Astrocyte (in vitro differentiated cells and primary cell): Measurements from ENCODE around the gene PBX1. TPM values are rescaled to one million over a fixed set of nuclear protein-coding genes. Genes with fewer than 3 reads are reported as not detected.

Source experiments
- DNase-seq: peaks from one replicate; pipeline ENCODE4 v3.0.0-alpha.2; 2010; ENCODE audit warnings: low read depth
- FAIRE-seq: peaks from 2 replicates; lab custom pipeline; 2011; peaks lifted over from hg19 to GRCh38; lab: Jason Lieb, UNC
- H2AFZ ChIP-seq: 2 replicates; pipeline ENCODE4 v1.6.0; 2012; ENCODE audit warnings: low read depth, low read length, inconsistent platforms
- H3K27ac ChIP-seq: 2 replicates; pipeline ENCODE4 v1.5.1; 2011; ENCODE audit warnings: low read depth, low read length, inconsistent platforms
- H3K27me3 ChIP-seq: 2 replicates; pipeline ENCODE4 v1.6.0; 2011; ENCODE audit warnings: low read length, inconsistent platforms; ENCODE audit not compliant: insufficient read depth
- H3K36me3 ChIP-seq: 2 replicates; pipeline ENCODE4 v1.5.1; 2011; ENCODE audit warnings: low read length, inconsistent platforms; ENCODE audit not compliant: insufficient read depth
- H3K4me1 ChIP-seq: 2 replicates; pipeline ENCODE4 v1.5.1; 2011; ENCODE audit warnings: low read length, inconsistent platforms; ENCODE audit not compliant: insufficient read depth
- H3K4me2 ChIP-seq: 2 replicates; pipeline ENCODE4 v1.6.0; 2012; ENCODE audit warnings: low read length, inconsistent platforms
- H3K4me3 ChIP-seq: 2 replicates; pipeline ENCODE4 v1.5.1; 2011; ENCODE audit warnings: low read depth, mild to moderate bottlenecking, low read length, inconsistent platforms; ENCODE audit not compliant: insufficient read depth
- H3K79me2 ChIP-seq: 2 replicates; pipeline ENCODE4 v1.6.0; 2012; ENCODE audit warnings: mild to moderate bottlenecking, low read length, inconsistent platforms; ENCODE audit not compliant: insufficient read depth
- H3K9ac ChIP-seq: 2 replicates; pipeline ENCODE4 v1.6.0; 2012; ENCODE audit warnings: mild to moderate bottlenecking, low read length, inconsistent platforms
- H3K9me3 ChIP-seq: 2 replicates; pipeline ENCODE4 v1.5.1; 2012; ENCODE audit warnings: low read depth, mild to moderate bottlenecking, low read length, inconsistent platforms; ENCODE audit not compliant: insufficient read depth
- H4K20me1 ChIP-seq: 2 replicates; pipeline ENCODE4 v1.6.0; 2012; ENCODE audit warnings: low read length, inconsistent platforms; ENCODE audit not compliant: insufficient read depth
- H3K27ac Mint-ChIP-seq: one replicate; pipeline ENCODE4 v1.8.0; 2021; ENCODE audit warnings: mild to moderate bottlenecking, mixed read lengths; ENCODE audit not compliant: unreplicated experiment
- H3K27me3 Mint-ChIP-seq: one replicate; pipeline ENCODE4 v1.8.0; 2021; ENCODE audit warnings: low read depth, mixed read lengths; ENCODE audit not compliant: unreplicated experiment
- H3K36me3 Mint-ChIP-seq: one replicate; pipeline ENCODE4 v1.8.0; 2021; ENCODE audit warnings: low read depth, mixed read lengths; ENCODE audit not compliant: unreplicated experiment
- H3K4me1 Mint-ChIP-seq: one replicate; pipeline ENCODE4 v1.8.0; 2021; ENCODE audit warnings: low read depth, mixed read lengths; ENCODE audit not compliant: unreplicated experiment
- H3K4me3 Mint-ChIP-seq: one replicate; pipeline ENCODE4 v1.8.0; 2021; ENCODE audit warnings: mild to moderate bottlenecking, moderate library complexity, mixed read lengths; ENCODE audit not compliant: unreplicated experiment
- H3K9me3 Mint-ChIP-seq: one replicate; pipeline ENCODE4 v1.8.0; 2021; ENCODE audit warnings: mild to moderate bottlenecking, mixed read lengths; ENCODE audit not compliant: unreplicated experiment
- EZH2 ChIP-seq: IDR thresholded peaks from 2 replicates; pipeline ENCODE4 v1.6.1; 2012; ENCODE audit warnings: mild to moderate bottlenecking, low read length, inconsistent platforms; ENCODE audit not compliant: insufficient read depth
- total RNA-seq: library from RNA; stranded (reverse); gene quantifications from 2 replicates; pipeline ENCODE4 v1.2.1, GENCODE V29; 2021
- TF ChIP-seq, protein P1 (sequence below): IDR thresholded peaks from 2 replicates; pipeline ENCODE4 v1.5.1; 2011; ENCODE audit warnings: low read depth, mild to moderate bottlenecking, inconsistent platforms, low read length, moderate library complexity; ENCODE audit not compliant: insufficient read depth

The PBX1 gene
- total RNA-seq, 1 donor from 2014 or later: 37.2 TPM

DNA sequence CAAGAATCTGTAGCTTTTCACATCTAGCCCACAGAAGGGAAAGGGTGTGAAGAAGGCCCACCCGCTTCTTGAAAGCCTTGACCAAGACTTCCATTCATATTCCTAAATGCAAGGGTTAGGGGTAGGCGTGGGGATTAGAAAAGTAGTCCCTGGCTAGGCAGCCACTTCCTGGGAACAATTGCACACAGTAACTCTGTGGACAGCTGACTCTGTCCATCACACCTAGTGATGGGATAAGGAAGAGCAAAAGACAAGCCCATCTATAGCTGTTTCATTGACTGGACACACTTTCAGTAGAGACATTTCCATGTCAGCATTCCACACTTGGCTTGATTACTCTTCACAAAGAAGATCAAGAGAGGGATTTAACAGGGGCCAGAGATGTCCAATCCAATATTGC, 294.2 kb downstream of the PBX1 start:
- no peak overlapping the region for H3K4me3 ChIP-seq
- H3K27ac ChIP-seq: no peak overlapping the region
- no peaks in the 10 kb centered on the region for H3K9me3 Mint-ChIP-seq
- H3K36me3 ChIP-seq: no peaks in the 10 kb centered on the region
- no peaks in the 10 kb centered on the region for H3K4me1 ChIP-seq
- no peaks in the 10 kb centered on the region for H3K27me3 Mint-ChIP-seq
- no peak overlapping the region for H3K9ac ChIP-seq
- H3K27ac Mint-ChIP-seq: no peak overlapping the region
- no peak overlapping the region for H3K4me2 ChIP-seq
- H3K36me3 Mint-ChIP-seq: peaks cover 2% of the 10 kb centered on the region
- H3K9me3 ChIP-seq: no peaks in the 10 kb centered on the region
- TF ChIP-seq EZH2: no peak
- TF ChIP-seq, protein P1, sequence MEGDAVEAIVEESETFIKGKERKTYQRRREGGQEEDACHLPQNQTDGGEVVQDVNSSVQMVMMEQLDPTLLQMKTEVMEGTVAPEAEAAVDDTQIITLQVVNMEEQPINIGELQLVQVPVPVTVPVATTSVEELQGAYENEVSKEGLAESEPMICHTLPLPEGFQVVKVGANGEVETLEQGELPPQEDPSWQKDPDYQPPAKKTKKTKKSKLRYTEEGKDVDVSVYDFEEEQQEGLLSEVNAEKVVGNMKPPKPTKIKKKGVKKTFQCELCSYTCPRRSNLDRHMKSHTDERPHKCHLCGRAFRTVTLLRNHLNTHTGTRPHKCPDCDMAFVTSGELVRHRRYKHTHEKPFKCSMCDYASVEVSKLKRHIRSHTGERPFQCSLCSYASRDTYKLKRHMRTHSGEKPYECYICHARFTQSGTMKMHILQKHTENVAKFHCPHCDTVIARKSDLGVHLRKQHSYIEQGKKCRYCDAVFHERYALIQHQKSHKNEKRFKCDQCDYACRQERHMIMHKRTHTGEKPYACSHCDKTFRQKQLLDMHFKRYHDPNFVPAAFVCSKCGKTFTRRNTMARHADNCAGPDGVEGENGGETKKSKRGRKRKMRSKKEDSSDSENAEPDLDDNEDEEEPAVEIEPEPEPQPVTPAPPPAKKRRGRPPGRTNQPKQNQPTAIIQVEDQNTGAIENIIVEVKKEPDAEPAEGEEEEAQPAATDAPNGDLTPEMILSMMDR: no peak
- no peaks in the 10 kb centered on the region for H3K79me2 ChIP-seq
- DNase-seq (no peak), FAIRE-seq (no peak)
- no peak overlapping the region for H2AFZ ChIP-seq
- no peaks in the 10 kb centered on the region for H4K20me1 ChIP-seq
- H3K4me1 Mint-ChIP-seq: peaks cover 4% of the 10 kb centered on the region
- H3K4me3 Mint-ChIP-seq: no peak overlapping the region
- H3K27me3 ChIP-seq: peaks cover 3% of the 10 kb centered on the region

DNA sequence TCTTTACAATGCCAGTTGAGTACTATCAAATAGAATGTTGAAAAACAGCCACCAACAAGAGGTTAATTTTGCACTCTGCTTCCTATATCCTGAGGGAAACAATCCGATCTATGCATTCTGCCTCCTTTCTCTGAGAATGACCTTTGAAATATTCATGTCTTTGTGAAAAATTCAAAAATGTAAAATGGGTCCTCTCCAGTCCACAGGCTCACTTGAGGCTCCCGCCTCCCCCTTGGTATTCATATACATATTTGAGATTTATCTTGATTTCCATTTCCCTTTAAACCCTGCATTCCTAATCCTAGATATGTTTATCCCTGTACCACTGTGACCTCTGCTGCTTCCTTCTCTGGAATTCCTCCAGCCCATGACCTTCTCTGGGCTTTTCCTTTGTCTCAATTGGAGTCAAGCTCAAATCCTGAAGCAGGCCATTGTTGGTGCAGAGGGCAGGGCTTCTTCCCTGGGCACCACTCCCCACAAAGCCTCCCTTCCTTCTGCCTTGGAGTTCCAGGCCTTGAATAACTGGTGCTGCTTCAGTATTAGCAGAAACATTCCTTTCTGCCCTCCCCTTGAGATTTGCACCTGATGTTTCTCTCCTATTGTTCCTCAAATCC, 296.8 kb downstream of the PBX1 start:
- Mint-ChIP-seq H3K27ac (no peak overlapping the region), H3K9me3 (no peaks in the 10 kb centered on the region), H3K4me3 (no peak overlapping the region), H3K36me3 (no peaks in the 10 kb centered on the region), H3K4me1 (peaks cover 6% of the 10 kb centered on the region), H3K27me3 (peaks cover 3% of the 10 kb centered on the region)
- TF ChIP-seq, protein P1: no peak
- no peak for TF ChIP-seq EZH2
- H3K36me3 ChIP-seq: no peaks in the 10 kb centered on the region
- no peaks in the 10 kb centered on the region for H3K9me3 ChIP-seq
- H3K4me1 ChIP-seq: no peaks in the 10 kb centered on the region
- no peak overlapping the region for H3K4me2 ChIP-seq
- DNase-seq: no peak
- no peak overlapping the region for H3K9ac ChIP-seq
- no peaks in the 10 kb centered on the region for H3K79me2 ChIP-seq
- H3K4me3 ChIP-seq: no peak overlapping the region
- H3K27ac ChIP-seq: no peak overlapping the region
- no peaks in the 10 kb centered on the region for H4K20me1 ChIP-seq
- FAIRE-seq: no peak
- H2AFZ ChIP-seq: no peak overlapping the region
- H3K27me3 ChIP-seq: peaks cover 3% of the 10 kb centered on the region

DNA sequence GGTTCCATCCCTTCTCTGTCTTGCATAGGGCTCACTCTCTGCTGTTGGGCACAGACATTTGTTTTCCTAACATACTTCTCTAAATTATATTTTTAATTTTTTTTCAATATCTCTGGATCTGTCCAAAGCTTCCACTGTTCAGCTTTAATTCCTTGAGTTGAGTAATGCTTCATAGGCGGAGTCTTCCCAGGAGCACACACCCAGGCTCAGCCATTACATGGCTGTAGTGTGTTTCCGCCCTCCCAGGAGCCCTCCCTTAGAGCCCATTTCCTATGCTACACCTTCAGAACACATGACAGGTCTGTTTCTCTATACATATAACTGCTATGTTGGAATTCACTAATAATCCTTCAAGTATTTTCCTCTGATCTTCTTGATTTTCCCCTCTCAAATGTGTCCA, 297.4 kb downstream of the PBX1 start:
- H3K4me1 ChIP-seq: no peaks in the 10 kb centered on the region
- H3K4me2 ChIP-seq: no peak overlapping the region
- DNase-seq: no peak
- Mint-ChIP-seq H3K27ac (no peak overlapping the region), H3K27me3 (peaks cover 5% of the 10 kb centered on the region), H3K4me3 (no peak overlapping the region), H3K9me3 (no peaks in the 10 kb centered on the region), H3K4me1 (peaks cover 6% of the 10 kb centered on the region), H3K36me3 (no peaks in the 10 kb centered on the region)
- no peak overlapping the region for H3K4me3 ChIP-seq
- TF ChIP-seq, protein P1: no peak
- no peak for TF ChIP-seq EZH2
- H3K27ac ChIP-seq: no peak overlapping the region
- H3K27me3 ChIP-seq: peaks cover 3% of the 10 kb centered on the region
- no peak for FAIRE-seq
- H3K9me3 ChIP-seq: no peaks in the 10 kb centered on the region
- H4K20me1 ChIP-seq: no peaks in the 10 kb centered on the region
- no peak overlapping the region for H2AFZ ChIP-seq
- no peaks in the 10 kb centered on the region for H3K36me3 ChIP-seq
- no peaks in the 10 kb centered on the region for H3K79me2 ChIP-seq
- no peak overlapping the region for H3K9ac ChIP-seq
